GM23338 (cell line): ENCODE results near the gene VSIG10L2. TPM values are rescaled to one million over a fixed set of nuclear protein-coding genes. Genes with fewer than 3 reads are reported as not detected.

Source experiments
- ATAC-seq: fragments of 200-7000 bp; cut with Tn5 transposase; 3 replicates; pipeline ENCODE4 v1.9.1; 2020
- DNase-seq: peaks from one replicate; pipeline ENCODE4 v3.0.0-alpha.2; 2015; ENCODE audit warnings: low spot score
- H2AFZ ChIP-seq: fragments of 200-600 bp; sonication (generic); 2 replicates; pipeline ENCODE4 v1.8.0; 2016; ENCODE audit warnings: antibody characterized with exemption, mild to moderate bottlenecking, moderate library complexity
- H3F3A ChIP-seq: fragments of 200-600 bp; sonication (generic); replicated peaks from 2 replicates; pipeline ENCODE4 v1.8.0; 2017; ENCODE audit warnings: antibody characterized with exemption, mixed run types, low read depth
- H3K27ac ChIP-seq: fragments of 200-600 bp; sonication (generic); 2 replicates; pipeline ENCODE4 v1.6.1; 2016; ENCODE audit warnings: low read depth
- H3K27me3 ChIP-seq: fragments of 200-600 bp; sonication (generic); 2 replicates; pipeline ENCODE4 v1.8.0; 2016; ENCODE audit warnings: mild to moderate bottlenecking, mixed run types, moderate library complexity; ENCODE audit not compliant: insufficient read depth
- H3K36me3 ChIP-seq: fragments of 200-600 bp; sonication (generic); 2 replicates; pipeline ENCODE4 v1.8.0; 2016; ENCODE audit warnings: mild to moderate bottlenecking; ENCODE audit not compliant: insufficient read depth
- H3K4me1 ChIP-seq: fragments of 200-600 bp; sonication (generic); 2 replicates; pipeline ENCODE4 v1.8.0; 2016; ENCODE audit warnings: mild to moderate bottlenecking, moderate library complexity; ENCODE audit not compliant: insufficient read depth
- H3K4me2 ChIP-seq: fragments of 200-600 bp; sonication (generic); 2 replicates; pipeline ENCODE4 v1.7.1; 2017; ENCODE audit warnings: mixed run types
- H3K4me3 ChIP-seq: fragments of 200-600 bp; sonication (generic); 2 replicates; pipeline ENCODE4 v1.6.1; 2016; ENCODE audit warnings: mixed run types
- H3K79me2 ChIP-seq: fragments of 200-600 bp; sonication (generic); replicated peaks from 2 replicates; pipeline ENCODE4 v1.8.0; 2017; ENCODE audit warnings: mild to moderate bottlenecking; ENCODE audit not compliant: insufficient read depth
- H3K9me2 ChIP-seq: fragments of 200-600 bp; sonication (generic); 2 replicates; pipeline ENCODE4 v1.8.0; 2017; ENCODE audit not compliant: insufficient read depth
- H4K20me1 ChIP-seq: fragments of 200-600 bp; sonication (generic); replicated peaks from 2 replicates; pipeline ENCODE4 v1.8.0; 2017; ENCODE audit warnings: mild to moderate bottlenecking; ENCODE audit not compliant: insufficient read depth
- H3K27ac Mint-ChIP-seq: 2 replicates; pipeline ENCODE4 v1.8.0; 2020; ENCODE audit warnings: inconsistent platforms, mild to moderate bottlenecking, moderate library complexity, mixed read lengths
- H3K27me3 Mint-ChIP-seq: 3 replicates; pipeline ENCODE4 v1.8.0; 2022; ENCODE audit warnings: low read depth, mild to moderate bottlenecking, moderate library complexity, mixed read lengths, inconsistent platforms; ENCODE audit not compliant: insufficient read depth, poor library complexity
- H3K36me3 Mint-ChIP-seq: 3 replicates; pipeline ENCODE4 v1.8.0; 2021; ENCODE audit warnings: low read depth, mild to moderate bottlenecking, inconsistent platforms, moderate library complexity, mixed read lengths
- H3K4me1 Mint-ChIP-seq: 3 replicates; pipeline ENCODE4 v1.8.0; 2020; ENCODE audit warnings: mild to moderate bottlenecking, inconsistent platforms, mixed read lengths
- H3K4me3 Mint-ChIP-seq: 3 replicates; pipeline ENCODE4 v1.8.0; 2021; ENCODE audit warnings: moderate library complexity, mild to moderate bottlenecking, inconsistent platforms, mixed read lengths
- H3K9me3 Mint-ChIP-seq: 3 replicates; pipeline ENCODE4 v1.8.0; 2020; ENCODE audit warnings: moderate library complexity, mild to moderate bottlenecking, inconsistent platforms, mixed read lengths
- CREB1 ChIP-seq: fragments of 250-450 bp; sonication (Bioruptor Pico); IDR thresholded peaks from 2 replicates; pipeline ENCODE4 v1.5.0; 2020; ENCODE audit warnings: low read depth, mild to moderate bottlenecking, moderate library complexity
- CTCF ChIP-seq, 2 experiments: fragments of 200-600 bp in 1 of 2; sonication (generic) in 1 of 2; conservative IDR thresholded peaks; 2 replicates each; pipeline versions ENCODE4 v1.5.1 to v1.6.1; 2016 to 2017; ENCODE audit warnings: antibody characterized with exemption in 2 of 2, low read depth in 2 of 2, mild to moderate bottlenecking in 2 of 2, moderate library complexity in 1 of 2
- ETS1 ChIP-seq: IDR thresholded peaks from 2 replicates; pipeline ENCODE4 v1.6.1; 2016; ENCODE audit warnings: antibody characterized with exemption
- EZH2 ChIP-seq: fragments of 200-600 bp; sonication (generic); IDR thresholded peaks from one replicate; pipeline ENCODE4 v1.8.0; 2017; ENCODE audit warnings: antibody characterized with exemption, mild to moderate bottlenecking, low read depth; ENCODE audit not compliant: unreplicated experiment
- JUNB ChIP-seq: IDR thresholded peaks from one replicate; pipeline ENCODE4 v1.6.1; 2016; ENCODE audit warnings: antibody characterized with exemption; ENCODE audit not compliant: unreplicated experiment
- NANOG ChIP-seq: IDR thresholded peaks from 2 replicates; pipeline ENCODE4 v1.6.1; 2016; ENCODE audit warnings: antibody characterized with exemption, borderline replicate concordance
- POLR2AphosphoS5 ChIP-seq: IDR thresholded peaks from 2 replicates; pipeline ENCODE4 v1.6.1; 2016; ENCODE audit warnings: antibody characterized with exemption, low read depth
- REST ChIP-seq: IDR thresholded peaks from one replicate; pipeline ENCODE4 v1.6.1; 2018; ENCODE audit warnings: antibody characterized with exemption; ENCODE audit not compliant: unreplicated experiment
- STAT1 ChIP-seq: IDR thresholded peaks from one replicate; pipeline ENCODE4 v1.6.1; 2016; ENCODE audit warnings: antibody characterized with exemption; ENCODE audit not compliant: unreplicated experiment
- ZNF114 ChIP-seq: fragments of 250-450 bp; sonication (Bioruptor Pico); IDR thresholded peaks from 2 replicates; pipeline ENCODE4 v1.5.0; 2020; ENCODE audit warnings: mild to moderate bottlenecking, moderate library complexity
- ZNF462 ChIP-seq: fragments of 250-450 bp; sonication (Bioruptor Pico); IDR thresholded peaks from 2 replicates; pipeline ENCODE4 v1.5.0; 2020; ENCODE audit warnings: mild to moderate bottlenecking, moderate library complexity
- polyA plus RNA-seq: library from polyadenylated mRNA; unstranded; fragments of >200 nt; fragmentation: Nextera tagmentation; extraction: Ambion mirVana; gene quantifications from 2 replicates; pipeline ENCODE4 v1.2.1, GENCODE V29; 2016
- total RNA-seq: library from RNA; depleted of rRNA; stranded (reverse); fragments of >200 nt; shearing (Covaris generic); gene quantifications from 2 replicates; pipeline ENCODE4 v1.2.3, GENCODE V29; 2014

VSIG10L2 gene
- total and polyA plus RNA-seq, 2 experiments from 2014 or later = 0.63 TPM; not detected in 1

- H3K27me3 Mint-ChIP-seq = peaks cover 7% of the 10 kb centered on the region
- peaks cover 45% of the 10 kb centered on the region for H3K4me1 Mint-ChIP-seq
- H2AFZ ChIP-seq = no peak overlapping the region
- no peaks in the 10 kb centered on the region for H3K27me3 ChIP-seq
- H3K27ac Mint-ChIP-seq = no peak overlapping the region
- H3K4me2 ChIP-seq = no peak overlapping the region
- peaks cover 10% of the 10 kb centered on the region for H3K4me1 ChIP-seq
- H3K9me2 ChIP-seq = no peaks in the 10 kb centered on the region
- no peaks in the 10 kb centered on the region for H3K36me3 Mint-ChIP-seq
- H4K20me1 ChIP-seq = no peaks in the 10 kb centered on the region
- ATAC-seq = no peak
- H3K4me3 Mint-ChIP-seq = no peak overlapping the region
- H3K9me3 Mint-ChIP-seq = no peaks in the 10 kb centered on the region
- TF ChIP-seq STAT1 (no peak), ZNF114 (CRISPR knock-in tag) (no peak), ZNF462 (CRISPR knock-in tag) (no peak), ETS1 (no peak), NANOG (no peak), EZH2 (no peak), CREB1 (CRISPR knock-in tag) (no peak), JUNB (no peak), POLR2AphosphoS5 (no peak), CTCF (conservative IDR thresholded peaks at IDR 0.05; ENCODE audit: low read depth in 2 of 2) (no peak), REST (no peak)
- H3K79me2 ChIP-seq = no peaks in the 10 kb centered on the region
- DNase-seq = no peak
- H3K36me3 ChIP-seq = no peaks in the 10 kb centered on the region
- H3F3A ChIP-seq = no peaks in the 10 kb centered on the region
- H3K27ac ChIP-seq = no peak overlapping the region
- H3K4me3 ChIP-seq = no peak overlapping the region
Observed at GRCh38 chr11:125929445-125930075, 16.3 kb upstream of the VSIG10L2 start.
